AG09319 (cell line): ENCODE data around the gene ACOT12.
A peak's percentile ranks its signal among the peaks of the same experiment; 100 is the strongest.

Source experiments
- DNase-seq: peaks from one replicate; pipeline ENCODE4 v3.0.0-alpha.2; 2010; ENCODE audit warnings: low read depth; ENCODE audit errors: extremely low read depth
- TF ChIP-seq, protein P1 (sequence below): IDR thresholded peaks from 2 replicates; pipeline ENCODE4 v1.5.1; 2011; ENCODE audit warnings: low read depth, mild to moderate bottlenecking, inconsistent platforms, low read length, moderate library complexity

ACOT12 gene

DNA sequence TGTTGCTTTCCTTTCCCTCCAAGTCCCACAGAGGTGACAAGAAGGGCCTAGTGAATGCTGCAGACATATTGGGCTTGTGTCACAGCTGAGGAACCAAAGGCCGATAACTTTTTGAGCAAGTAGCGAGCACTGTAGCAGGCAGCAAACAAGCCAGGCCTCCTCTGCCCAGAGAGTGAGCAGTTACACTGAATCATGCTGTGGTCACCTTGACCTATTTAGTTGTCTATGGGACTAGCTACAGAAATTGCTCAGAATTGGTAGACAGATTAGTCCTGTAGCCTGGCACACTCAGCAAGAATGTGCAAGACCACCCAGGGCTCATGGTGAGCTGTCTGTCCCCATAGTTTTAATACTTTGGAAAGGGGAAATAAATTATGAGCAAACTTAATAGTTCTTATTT is 67.4 kb downstream of the ACOT12 start:
- no peak for DNase-seq
- TF ChIP-seq, protein P1, sequence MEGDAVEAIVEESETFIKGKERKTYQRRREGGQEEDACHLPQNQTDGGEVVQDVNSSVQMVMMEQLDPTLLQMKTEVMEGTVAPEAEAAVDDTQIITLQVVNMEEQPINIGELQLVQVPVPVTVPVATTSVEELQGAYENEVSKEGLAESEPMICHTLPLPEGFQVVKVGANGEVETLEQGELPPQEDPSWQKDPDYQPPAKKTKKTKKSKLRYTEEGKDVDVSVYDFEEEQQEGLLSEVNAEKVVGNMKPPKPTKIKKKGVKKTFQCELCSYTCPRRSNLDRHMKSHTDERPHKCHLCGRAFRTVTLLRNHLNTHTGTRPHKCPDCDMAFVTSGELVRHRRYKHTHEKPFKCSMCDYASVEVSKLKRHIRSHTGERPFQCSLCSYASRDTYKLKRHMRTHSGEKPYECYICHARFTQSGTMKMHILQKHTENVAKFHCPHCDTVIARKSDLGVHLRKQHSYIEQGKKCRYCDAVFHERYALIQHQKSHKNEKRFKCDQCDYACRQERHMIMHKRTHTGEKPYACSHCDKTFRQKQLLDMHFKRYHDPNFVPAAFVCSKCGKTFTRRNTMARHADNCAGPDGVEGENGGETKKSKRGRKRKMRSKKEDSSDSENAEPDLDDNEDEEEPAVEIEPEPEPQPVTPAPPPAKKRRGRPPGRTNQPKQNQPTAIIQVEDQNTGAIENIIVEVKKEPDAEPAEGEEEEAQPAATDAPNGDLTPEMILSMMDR: no peak

DNA sequence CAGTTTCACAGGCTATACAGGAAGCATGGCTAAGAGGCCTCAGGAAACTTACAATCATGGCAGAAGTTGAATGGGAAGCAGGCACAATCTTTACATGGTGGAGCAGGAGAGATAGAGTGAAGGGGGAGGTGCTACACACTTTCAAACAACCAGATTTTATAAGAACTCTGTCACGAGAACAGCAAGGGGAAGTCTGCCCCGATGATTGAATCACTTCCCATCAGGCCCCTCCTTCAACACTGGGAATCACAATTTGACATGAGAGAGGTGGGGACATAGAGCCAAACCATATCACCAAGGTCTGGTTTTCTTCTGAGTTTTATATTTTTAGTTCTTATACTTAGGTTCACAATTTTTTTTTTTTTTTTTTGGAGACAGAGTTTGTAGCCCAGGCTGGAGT is 76.4 kb downstream of the ACOT12 start:
- TF ChIP-seq, protein P1: no peak

DNA sequence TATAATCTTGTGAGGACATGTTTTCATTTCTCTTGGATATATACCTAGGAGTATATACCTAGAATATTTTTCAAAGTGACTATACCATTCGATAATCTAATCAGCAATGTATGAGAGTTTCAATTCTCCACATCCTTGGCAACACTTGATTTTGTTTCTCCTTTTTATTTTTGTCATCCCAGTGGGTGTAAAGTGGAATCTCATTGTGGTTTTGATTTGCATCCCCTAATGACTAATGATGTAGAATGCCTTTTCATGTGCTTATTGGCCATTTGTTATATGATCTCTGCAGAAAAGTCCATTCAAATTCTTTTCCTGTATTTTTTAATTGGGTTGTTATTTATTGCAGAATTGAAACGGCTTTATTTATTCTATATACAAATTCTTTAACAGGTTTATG is 77.4 kb downstream of the ACOT12 start:
- no peak for DNase-seq
- TF ChIP-seq, protein P1: no peak

More for the DNA sequence above, 76.4 kb downstream of the ACOT12 start:
- DNase-seq: no peak

DNA sequence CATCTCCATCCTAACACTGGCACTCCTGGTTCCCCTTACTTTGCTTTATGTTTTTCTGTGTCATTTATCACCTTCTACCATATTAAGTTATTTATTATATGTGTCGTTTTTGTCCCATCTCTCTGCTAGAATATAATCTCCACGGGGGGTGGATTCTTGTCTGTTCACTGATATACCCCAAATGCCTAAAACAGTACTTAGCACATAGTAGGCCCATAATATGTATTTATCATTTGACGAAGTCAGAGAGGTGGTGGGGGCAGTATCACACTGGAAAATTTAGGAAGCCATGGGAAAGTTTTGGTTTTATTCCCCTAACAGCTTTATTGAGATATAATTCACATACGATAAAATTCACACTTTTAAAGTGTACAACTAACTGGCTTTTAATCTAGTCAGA is 78.1 kb downstream of the ACOT12 start:
- DNase-seq: no peak
- TF ChIP-seq, protein P1: no peak

DNA sequence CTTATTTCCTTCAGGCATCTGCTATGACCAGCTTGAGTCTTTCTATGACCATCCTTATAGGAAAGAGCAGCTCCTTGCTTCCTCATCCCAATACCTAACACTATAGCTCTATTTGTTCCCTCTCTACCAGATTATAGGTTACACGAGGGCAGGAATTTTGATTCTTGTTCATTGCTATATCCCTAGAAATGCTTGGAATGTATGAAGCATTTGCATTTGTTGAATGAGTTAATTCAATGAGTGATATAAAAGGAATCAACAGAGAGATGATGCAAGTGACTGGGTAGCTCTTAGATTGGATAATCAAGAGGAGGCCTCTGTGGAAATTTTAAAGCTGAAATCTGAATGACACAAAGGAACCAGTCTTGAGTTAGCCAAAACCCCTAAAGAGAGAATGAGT is 78.6 kb downstream of the ACOT12 start:
- TF ChIP-seq, protein P1: no peak
- DNase-seq: no peak

DNA sequence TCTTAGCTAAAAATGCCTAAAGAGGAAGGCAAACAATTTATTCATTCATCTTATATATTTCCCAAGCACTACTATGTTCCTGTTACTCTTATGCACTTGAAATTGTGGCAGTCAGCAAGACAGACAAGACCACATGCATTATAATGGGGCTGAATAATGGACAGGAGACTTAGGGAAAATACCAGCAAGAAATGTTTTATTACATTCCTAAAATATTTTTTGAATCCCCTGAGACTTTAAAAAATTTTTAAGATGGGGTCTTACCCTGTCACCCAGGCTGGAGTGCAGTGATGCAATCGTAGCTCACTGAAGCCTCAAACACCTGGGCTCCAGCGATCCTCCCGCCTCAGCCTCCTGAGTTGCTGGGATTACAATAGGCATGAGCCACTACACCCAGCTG is 79.4 kb downstream of the ACOT12 start:
- TF ChIP-seq, protein P1: no peak
- DNase-seq: no peak

DNA sequence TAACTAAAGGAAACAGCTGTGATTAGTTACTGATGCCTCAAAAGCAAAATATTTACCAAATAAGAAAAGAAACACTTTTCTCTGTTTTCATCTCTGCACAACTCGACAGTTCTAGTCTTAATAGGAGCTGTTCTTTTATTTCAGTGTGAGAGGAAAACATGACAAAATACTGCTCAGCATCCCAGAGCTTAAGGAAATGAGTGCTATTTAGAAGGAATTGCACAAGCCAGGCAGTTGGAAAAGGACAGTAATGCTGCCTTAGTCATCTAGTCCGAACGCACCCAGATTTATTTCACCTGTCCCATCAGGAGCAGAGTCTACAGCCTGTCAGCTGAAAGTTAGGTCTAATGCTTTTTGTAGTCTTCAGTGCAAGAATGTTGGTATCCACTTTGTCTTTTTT is 80.2 kb downstream of the ACOT12 start:
- TF ChIP-seq, protein P1: no peak

DNA sequence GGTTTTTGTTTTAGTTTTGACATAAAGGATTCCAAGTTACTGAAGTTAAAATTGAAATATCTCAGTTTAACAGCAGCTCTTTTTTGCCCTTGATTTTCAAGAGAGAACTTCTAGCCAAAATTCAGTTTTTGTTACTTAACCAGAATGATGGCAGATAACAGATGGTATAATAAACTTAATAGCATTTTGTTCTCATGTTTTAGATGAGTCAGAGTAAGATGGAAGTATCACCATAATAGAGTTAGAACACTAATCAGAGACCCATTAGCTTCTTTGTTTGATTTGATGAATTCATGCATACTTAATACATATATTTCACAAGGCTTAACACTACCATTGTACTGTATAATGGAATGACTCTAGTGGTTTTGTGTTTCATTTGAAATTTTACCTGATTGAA is 80.7 kb downstream of the ACOT12 start:
- peak; percentile 10 for DNase-seq
- TF ChIP-seq, protein P1: no peak

More for the DNA sequence above, 80.2 kb downstream of the ACOT12 start:
- peak; percentile 8 for DNase-seq
